Measurements from ENCODE around the gene CLN5.

- TF ChIP-seq POLR2A (IDR thresholded peaks at IDR 0.05), result no peak
- no peak for TF ChIP-seq CTCF (IDR thresholded peaks at IDR 0.05)
These were observed 50.8 kb downstream of the CLN5 start for GRCh38 chr13:77042566-77043177.
